Prostate gland (tissue), 2 donors: ENCODE measurements around the gene PLEKHO1.

Source experiments
- POLR2A ChIP-seq: fragments of 450-650 bp; IDR thresholded peaks from one replicate; pipeline ENCODE4 v1.6.1; 2016; ENCODE audit warnings: antibody characterized with exemption, mild to moderate bottlenecking
- POLR2AphosphoS5 ChIP-seq: sonication (generic); formaldehyde crosslinking; IDR thresholded peaks from one replicate; pipeline ENCODE4 v1.6.1; 2017; ENCODE audit warnings: antibody characterized with exemption
- TF ChIP-seq, protein P1 (sequence below), 4 experiments: fragments of 200-600 bp in 2 of 4; fragments of 450-650 bp in 2 of 4; sonication (generic) in 2 of 4; IDR thresholded peaks; 1 replicate in 3 of 4; 2 replicates in 1 of 4; pipeline ENCODE4 v1.5.1; 2016 to 2019; ENCODE audit warnings: antibody characterized with exemption in 4 of 4, mild to moderate bottlenecking in 2 of 4, moderate library complexity in 2 of 4

DNA sequence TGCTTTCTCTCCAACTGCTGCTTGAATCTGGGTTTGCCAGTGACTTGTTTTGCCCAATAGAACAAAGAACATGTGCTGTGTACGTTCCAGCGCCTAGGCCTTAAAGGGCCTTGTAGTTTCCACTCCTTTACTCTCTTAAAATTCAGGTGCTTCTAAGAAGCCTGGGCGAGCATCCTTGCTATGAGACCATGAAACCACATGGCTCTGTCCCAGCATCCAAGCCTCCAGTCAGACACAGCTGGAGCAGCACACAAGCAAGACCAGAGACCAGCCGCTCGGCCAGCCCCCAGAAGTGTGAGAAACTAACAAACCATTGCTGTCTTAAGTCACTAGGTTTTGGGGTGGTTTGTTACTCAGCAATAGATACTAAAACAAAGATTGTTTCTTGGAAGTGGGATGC lies 15.1 kb downstream of the PLEKHO1 start:
- TF ChIP-seq, protein P1, sequence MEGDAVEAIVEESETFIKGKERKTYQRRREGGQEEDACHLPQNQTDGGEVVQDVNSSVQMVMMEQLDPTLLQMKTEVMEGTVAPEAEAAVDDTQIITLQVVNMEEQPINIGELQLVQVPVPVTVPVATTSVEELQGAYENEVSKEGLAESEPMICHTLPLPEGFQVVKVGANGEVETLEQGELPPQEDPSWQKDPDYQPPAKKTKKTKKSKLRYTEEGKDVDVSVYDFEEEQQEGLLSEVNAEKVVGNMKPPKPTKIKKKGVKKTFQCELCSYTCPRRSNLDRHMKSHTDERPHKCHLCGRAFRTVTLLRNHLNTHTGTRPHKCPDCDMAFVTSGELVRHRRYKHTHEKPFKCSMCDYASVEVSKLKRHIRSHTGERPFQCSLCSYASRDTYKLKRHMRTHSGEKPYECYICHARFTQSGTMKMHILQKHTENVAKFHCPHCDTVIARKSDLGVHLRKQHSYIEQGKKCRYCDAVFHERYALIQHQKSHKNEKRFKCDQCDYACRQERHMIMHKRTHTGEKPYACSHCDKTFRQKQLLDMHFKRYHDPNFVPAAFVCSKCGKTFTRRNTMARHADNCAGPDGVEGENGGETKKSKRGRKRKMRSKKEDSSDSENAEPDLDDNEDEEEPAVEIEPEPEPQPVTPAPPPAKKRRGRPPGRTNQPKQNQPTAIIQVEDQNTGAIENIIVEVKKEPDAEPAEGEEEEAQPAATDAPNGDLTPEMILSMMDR (IDR thresholded peaks at IDR 0.05), result no peak
- TF ChIP-seq POLR2A (no peak), POLR2AphosphoS5 (no peak)
